ENCODE results near the gene MCCC2.
"Not testable (repeated sequence)": the region's sequence is repeated elsewhere in the genome, so short reads cannot be mapped to it uniquely, and the experiment has no call there.

Gene MCCC2

GRCh38 chr5:71600783-71601182, 13.6 kb downstream of the MCCC2 start:
- DNase-seq, result no peak

GRCh38 chr5:71601222-71602026, 14.3 kb downstream of the MCCC2 start:
- peak; percentile 95 for DNase-seq

- DNase-seq, result peak; percentile 17
Observed at GRCh38 chr5:71609916-71610315, 22.8 kb downstream of the MCCC2 start.

- DNase-seq, result no peak
Observed at GRCh38 chr5:71615809-71616208, 28.7 kb downstream of the MCCC2 start.

GRCh38 chr5:71620630-71621029, 33.5 kb downstream of the MCCC2 start:
- DNase-seq, result no peak

- DNase-seq, result no peak
Observed at GRCh38 chr5:71621268-71621667, 34.1 kb downstream of the MCCC2 start.

- no peak for DNase-seq
Observed at GRCh38 chr5:71621741-71622140, 34.6 kb downstream of the MCCC2 start.

- DNase-seq, result no peak
Observed at GRCh38 chr5:71623221-71623794, 36.2 kb downstream of the MCCC2 start.

- DNase-seq, result no peak
Observed at GRCh38 chr5:71629950-71630349, 42.8 kb downstream of the MCCC2 start.

- DNase-seq, result no peak
Observed at GRCh38 chr5:71631070-71631469, 43.9 kb downstream of the MCCC2 start.

GRCh38 chr5:71632168-71632567, 45.0 kb downstream of the MCCC2 start:
- no peak for DNase-seq

- DNase-seq, result no peak
Observed at GRCh38 chr5:71633255-71634155, 46.4 kb downstream of the MCCC2 start.

- DNase-seq, result no peak
Observed at GRCh38 chr5:71637133-71637532, 50.0 kb downstream of the MCCC2 start.

- DNase-seq, result no peak
Observed at GRCh38 chr5:71640408-71640807, 53.3 kb downstream of the MCCC2 start.

- DNase-seq, result no peak
Observed at GRCh38 chr5:71645030-71645429, 57.9 kb downstream of the MCCC2 start.

GRCh38 chr5:71650940-71651339, 63.8 kb downstream of the MCCC2 start:
- DNase-seq, result not testable (repeated sequence)

- DNase-seq, result no peak
Observed at GRCh38 chr5:71651579-71651978, 64.4 kb downstream of the MCCC2 start.

- DNase-seq, result no peak
Observed at GRCh38 chr5:71652349-71652748, 65.2 kb downstream of the MCCC2 start.

- no peak for DNase-seq
Observed at GRCh38 chr5:71652803-71653543, 65.8 kb downstream of the MCCC2 start.

GRCh38 chr5:71658916-71659662, 71.9 kb downstream of the MCCC2 start:
- no peak for DNase-seq

GRCh38 chr5:71662381-71662780, 75.2 kb downstream of the MCCC2 start:
- DNase-seq, result no peak

Data from CD4-positive, alpha-beta T cell treated with Interleukin-4 for 4 hours (primary cell).